Renal cortical epithelial cell (primary cell): ENCODE measurements around the gene EPHA6. TPM values are rescaled to one million over a fixed set of nuclear protein-coding genes. Genes with fewer than 3 reads are reported as not detected.
A peak's percentile ranks its signal among the peaks of the same experiment; 100 is the strongest.

Source experiments
- DNase-seq: peaks from one replicate; pipeline ENCODE4 v3.0.0-alpha.2; 2011; ENCODE audit warnings: low read depth
- total RNA-seq: library from RNA; depleted of rRNA; stranded (reverse); fragments of >200 nt; gene quantifications from 2 replicates; pipeline ENCODE4 v1.2.3, GENCODE V29; 2014

Gene EPHA6
- total RNA-seq, result 0.30 TPM in 1 of 2 replicates, not detected in the other

DNA sequence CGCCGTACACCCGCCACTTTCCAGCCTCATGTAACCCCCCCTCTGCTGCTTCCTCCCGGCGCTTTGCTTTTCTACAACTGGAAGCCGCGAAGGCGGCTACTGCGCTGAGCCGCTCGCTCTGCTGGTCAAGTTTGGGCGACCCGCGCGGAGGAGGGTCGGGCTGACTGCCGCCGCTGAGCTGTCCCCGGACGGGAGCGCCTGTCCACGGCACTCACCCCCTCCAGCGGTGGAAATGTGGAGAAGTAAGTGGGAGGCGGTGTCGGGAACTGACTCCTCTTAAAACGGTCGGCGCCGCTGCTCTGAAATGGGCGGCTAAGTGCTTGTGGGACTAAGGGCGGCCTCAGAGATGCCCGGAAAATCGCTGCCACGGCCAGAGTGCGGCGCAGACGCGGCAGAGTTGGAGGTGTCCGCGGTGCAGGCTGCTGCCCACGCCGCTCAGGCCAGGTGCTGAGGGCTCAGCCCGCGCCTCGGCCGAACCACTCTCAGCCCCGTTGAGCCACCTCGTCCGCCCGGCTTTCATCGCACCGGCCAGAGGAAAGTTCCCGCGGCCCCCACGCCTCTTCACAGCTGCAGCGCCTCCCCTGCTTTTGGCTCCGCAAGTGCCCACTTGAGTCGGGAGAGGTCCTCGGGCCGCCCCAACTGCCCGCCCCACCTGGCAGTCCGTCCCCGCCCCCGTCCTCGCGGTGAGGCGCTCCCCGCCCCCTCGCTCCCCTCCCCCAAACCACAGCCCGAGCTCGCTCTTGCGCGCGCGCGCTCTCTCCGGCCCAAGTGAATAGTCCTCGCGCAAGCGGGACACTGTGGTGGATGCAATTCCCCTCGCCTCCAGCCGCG is at the start of gene EPHA6:
Gene EPHA6, plus strand, starts transcription at position 775 of the 831 bp plus-strand sequence.
- peak; percentile 19 for DNase-seq

DNA sequence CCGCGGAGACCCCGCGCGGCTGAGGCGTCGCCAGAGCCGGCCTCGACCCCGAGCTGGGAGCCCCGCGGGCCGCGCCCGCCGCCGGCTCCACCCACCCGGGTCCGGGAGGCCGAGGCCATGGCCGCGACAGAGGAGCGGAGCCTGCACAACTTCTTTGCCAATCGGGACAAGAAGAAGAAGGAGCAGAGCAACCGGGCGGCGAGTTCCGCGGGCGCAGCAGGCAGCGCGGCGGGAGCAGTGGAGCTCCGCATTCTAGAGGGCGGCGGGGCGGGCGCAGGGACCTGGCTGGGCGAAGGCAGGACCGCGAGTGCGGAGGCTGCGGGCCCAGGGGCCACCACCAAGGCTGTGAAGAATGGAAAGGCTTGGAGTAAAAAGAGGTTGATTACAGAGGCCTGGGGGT is 37.6 kb upstream of the EPHA6 start:
- no peak for DNase-seq

DNA sequence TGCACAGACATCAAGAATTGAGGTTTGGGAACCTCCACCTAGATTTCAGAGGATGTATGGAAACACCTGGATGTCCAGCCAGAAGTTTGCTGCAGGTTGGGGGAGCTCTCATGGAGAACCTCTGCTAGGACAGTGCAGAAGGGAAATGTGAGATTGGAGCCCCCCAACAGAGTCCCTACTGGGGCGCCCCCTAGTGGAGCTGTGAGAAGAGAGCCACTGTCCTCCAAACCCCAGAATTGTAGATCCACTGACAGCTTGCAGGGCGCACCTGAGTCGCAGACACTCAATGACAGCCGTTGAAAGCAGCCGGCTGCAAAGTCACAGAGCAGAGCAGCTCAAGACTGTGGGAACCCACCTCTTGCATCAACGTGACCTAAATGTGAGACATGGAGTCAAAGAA is 34.6 kb upstream of the EPHA6 start:
- DNase-seq, result no peak

DNA sequence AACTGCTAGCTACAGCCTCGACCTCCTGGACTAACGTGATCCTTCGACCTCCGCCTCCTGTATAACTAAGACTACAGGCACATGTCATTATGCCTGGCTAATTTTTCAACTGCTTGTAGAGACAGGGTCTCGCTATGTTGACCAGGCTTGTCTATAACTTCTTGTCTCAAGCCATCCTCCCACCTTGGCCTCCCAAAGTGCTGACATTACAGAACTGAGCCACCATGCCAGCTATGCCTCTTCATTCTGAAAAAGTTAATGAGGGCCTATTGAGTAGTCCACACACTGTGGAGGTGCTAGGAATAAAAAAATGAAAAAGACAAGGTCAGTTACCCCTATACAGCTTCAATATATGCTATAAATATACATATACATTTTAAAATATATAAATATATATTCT is 18.3 kb upstream of the EPHA6 start:
- no peak for DNase-seq

DNA sequence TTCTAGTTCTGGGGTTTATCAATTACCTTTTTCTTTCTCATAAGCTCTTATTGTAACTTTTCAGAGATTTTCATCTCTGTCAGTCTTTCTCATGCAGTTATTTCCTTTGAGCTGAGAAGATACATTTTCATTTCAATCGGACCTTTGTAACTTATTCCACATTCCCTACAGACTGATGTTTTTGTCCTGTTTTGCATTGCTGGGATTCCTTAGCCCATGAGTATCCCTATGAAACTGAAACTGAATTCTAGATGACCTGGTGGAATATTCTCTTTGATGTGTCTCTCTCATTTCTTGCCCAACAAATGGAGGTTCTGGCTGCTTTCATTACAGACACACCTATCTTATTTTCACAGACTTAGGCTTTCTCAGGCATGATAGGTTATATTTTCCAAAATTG is 10.5 kb upstream of the EPHA6 start:
- DNase-seq, result no peak

DNA sequence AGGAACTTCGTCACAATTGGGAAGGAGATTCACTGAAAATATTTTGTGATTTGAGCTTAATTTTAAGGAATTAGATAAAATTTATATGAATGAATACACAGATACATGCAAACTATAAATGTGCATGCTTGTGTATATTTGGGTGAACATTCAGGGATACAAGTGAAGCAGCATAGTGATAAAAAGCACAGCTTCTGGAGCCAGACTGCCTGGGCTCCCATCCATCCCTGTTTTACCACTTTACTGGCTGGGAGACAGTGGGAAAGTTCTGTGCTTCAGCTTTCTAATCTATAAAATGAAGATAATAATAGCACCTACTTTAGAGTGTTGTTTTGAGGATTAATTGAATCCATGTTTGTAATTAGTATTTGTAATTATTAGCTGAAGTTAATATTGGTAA is 8.1 kb upstream of the EPHA6 start:
- no peak for DNase-seq

DNA sequence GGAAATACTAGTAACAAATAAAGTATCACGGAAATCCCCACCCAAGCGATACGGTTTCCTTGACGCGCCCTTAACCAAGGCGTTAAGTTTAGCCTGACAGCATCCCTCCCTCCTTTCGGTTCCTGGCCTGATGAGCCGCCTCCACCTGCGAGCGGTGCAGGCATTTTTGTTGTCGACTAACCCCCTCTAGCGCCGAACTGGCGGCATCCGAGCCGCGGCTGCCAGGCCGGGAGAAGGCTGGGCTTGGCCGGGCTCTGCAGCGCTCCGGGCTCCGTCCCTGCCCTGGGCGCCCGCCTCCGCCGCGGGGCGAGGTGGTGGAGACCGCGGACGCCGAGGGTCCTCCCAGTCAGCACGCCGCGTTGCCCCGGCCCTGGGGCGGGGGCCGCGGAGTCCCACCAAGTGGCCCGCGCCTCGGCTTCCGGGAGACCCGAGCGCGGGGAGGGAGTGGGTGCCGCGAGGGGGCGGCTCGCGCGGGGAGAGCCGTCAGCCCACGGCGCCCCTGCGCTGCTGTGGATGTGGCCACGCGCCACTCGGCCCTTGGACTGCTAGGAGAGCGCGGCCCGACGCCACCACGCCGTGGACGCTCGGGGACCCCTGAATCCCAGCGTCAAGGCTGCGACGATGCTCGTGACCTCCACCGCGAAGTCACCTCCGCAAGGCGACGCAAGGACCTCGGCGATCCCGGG is 1.1 kb upstream of the EPHA6 start:
- peak; percentile 43 for DNase-seq

DNA sequence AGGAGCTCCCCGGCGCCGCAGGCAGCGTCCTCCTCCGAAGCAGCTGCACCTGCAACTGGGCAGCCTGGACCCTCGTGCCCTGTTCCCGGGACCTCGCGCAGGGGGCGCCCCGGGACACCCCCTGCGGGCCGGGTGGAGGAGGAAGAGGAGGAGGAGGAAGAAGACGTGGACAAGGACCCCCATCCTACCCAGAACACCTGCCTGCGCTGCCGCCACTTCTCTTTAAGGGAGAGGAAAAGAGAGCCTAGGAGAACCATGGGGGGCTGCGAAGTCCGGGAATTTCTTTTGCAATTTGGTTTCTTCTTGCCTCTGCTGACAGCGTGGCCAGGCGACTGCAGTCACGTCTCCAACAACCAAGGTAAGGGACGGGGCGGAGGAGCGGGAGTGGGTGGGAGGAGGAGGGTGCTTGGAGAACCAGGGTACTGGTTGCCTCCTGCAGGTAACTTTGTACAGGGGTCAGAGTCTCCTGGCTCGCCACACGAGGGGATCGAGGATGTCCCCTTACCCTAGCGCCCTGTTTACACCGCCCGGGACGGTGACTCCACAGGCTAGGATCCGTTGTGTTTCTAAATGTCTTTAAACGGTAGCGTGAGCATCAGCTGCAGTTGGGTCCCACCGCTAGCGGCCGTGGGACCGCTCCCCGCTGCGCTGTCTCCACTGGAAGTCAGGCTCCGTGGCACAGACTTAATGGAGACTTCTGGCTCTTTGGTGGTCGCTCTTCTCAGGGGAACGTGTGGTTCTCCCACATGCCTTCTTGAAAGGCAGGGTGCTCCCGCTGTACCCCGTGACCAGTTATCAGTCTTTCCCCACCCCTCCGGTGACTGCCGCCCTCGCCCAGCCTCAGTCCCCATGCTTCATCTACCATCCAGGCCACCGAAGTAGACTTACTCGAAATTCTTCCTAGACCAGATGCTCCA is 515 bp downstream of the EPHA6 start:
- no peak for DNase-seq

DNA sequence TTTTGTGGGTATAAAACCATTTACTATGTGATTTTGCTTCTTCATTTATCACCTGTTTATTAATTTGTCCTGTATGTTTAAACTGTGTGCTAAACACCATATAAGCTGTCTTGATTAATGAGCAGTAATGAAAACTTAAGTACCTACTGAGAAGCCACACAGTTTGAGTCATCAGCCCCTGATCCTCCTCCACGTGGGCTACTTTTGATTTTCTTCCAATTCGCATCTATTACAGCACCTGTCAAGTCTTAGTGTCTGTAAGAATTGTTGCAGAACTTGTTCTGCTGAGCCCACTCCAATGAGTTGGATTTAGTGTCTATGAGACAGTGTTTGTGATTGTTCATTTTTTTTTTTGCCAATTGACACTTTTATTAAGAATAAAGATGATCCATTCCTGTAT is 16.8 kb downstream of the EPHA6 start:
- peak; percentile 11 for DNase-seq

DNA sequence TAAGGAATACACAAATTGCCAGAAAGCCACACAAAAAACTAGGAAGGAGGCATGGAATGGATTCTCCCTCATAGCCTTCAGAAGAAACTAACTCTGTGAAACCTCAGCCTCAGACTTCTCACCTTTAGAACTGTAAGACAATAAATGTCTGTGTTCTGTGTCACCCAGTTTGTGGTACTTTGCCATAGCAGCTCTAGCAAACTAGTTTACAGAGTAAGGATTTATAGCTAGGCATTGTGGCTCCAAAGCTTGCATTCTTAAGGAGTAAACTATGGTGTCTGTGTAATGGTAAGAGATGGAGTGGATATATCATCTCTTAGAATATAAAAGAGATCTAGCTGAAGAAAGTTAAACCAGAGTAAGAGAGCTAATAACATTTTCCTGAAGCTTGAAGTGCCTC is 18.9 kb downstream of the EPHA6 start:
- DNase-seq, result no peak

DNA sequence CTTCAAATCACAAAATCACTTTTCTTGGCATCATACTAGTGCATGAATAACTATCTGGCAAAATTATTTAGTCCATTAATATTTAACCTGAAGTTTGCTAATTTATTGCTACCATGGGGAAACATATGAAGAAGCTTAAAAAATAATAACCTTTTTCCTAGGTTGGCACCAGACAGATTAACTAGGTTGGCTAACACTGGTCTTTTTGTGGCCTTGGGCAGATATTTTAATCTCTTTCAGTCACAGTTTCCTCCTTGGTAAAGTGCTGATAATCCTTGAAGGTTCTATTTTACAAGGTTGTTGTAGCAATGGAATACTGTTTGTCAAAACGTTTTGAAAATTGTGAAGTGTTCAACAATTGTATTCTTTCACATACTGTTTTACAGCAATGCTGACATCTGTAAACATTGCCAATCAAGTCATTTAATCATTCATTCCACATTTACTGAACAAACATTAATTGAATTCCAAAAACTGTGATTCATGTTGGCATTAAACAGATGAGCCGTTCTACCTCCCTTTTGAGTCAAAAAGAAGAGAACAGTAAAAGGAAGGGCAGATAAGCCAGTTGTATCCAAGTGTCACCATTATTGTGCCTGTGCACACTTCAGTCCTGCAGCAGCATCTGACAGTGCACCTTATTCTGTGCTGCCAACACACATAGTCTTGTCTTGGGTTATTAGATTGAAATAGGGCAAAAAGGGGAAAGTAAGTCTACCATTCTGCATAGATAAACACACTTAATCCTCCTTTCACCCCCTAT is 21.9 kb downstream of the EPHA6 start:
- no peak for DNase-seq

DNA sequence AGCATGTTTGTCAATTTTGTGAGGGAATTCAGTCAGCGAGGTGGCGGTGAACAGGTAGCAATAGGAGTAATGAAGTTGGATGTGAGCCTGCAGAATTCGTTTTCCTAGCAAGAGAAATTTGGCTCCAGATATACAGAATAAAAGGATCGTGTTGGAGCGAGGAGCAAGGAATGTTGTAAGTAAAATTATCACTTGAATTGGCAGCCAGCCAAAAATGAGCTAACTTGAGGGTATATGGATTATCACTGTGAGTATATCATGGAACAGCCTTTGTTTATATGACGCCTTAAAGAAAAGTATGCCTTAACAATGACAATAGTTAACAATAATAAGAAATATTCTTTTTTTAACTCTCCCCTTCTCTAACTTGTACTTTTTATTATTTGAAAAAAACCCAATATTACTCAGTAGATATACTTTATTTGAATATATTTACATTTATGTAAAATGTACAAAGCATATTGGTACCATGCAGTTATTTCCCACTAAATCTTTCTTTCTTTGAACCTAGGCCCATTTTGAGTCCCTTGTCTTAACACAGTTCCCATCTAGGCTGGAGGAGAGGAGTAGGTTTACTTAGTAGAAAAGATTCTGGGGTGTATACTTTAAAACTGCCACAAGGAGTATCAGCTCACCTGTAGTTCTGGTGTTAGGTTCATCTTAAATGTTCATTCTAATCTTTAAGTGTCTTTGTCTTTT is 29.3 kb downstream of the EPHA6 start:
- DNase-seq, result no peak

DNA sequence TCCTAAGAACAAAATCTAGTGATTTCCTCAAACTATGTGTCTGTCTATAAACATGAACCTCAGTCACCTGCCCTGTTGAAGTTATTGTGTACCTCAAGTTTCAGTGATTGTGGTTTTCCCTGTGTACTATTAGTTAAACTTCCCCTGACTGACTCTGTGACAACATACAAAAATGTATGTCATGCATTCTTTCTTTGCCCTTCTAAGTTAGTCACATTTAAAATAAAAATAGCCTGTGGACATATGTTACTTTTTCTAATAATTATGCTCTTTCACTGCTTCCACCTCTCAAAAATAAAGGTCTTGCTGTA is 29.8 kb downstream of the EPHA6 start:
- no peak for DNase-seq

DNA sequence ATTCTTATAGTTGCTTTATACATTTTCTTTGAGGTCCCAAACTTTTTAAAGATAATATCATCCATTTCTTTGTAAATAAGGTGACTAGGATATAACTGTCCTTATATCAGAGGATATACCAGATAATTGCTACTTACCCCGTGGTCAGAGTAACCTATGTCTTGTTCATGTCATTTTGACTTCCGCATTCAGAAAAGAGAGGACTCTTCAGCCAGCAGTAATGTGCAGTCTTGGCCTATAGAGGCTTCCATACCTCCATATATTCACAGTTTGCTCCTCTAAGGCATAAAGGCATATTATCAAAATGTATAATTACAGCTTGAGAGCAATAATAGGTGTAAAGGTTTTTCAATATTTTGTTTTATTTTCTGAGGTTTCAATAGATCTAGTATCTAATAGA is 38.5 kb downstream of the EPHA6 start:
- DNase-seq, result no peak

DNA sequence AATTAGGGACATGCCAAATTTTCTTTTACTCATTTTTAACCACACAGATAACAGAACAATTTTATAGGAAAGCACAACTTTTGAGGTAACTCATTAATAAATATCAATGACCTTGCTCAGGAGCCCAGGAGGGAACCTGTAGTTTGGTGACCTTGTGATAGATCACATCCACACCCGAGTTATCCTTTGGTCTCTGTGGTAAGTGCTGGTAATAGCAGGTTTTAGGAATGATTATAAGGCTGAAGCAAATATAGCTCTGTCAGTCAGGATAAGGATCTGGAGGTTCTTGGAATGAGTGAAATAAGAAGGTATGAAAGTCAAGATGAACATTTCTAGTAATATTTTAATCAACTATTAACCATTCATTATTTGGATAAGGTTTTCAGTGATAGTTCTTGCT is 46.5 kb downstream of the EPHA6 start:
- DNase-seq, result no peak

DNA sequence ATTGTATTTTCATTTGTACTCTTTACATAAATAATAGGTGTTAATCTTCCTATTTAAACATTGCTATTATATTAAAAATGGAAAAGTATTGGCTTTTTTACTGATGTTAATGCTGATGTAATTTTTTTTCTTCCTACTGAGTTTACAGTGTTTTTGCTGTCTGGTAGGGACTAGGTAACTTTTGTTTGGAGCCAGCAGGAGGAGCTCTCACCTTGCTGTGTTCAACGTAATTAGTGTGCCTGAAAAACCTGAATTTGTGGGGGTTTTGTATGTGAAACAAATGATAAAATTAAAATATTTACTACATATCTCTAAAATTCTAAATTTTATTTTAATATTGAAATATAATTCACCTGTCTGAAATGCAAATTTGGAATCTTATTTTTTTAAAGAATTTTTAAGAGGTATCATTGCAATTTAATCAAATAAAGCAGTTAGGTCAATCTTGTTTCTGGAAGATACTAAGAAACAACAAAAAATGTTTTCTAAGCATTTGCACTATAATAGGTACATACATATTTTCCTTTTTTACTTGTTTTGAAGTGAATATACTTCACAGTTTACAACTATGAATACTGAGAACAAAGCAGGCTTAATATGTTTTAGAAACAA is 48.8 kb downstream of the EPHA6 start:
- DNase-seq, result peak; percentile 46

DNA sequence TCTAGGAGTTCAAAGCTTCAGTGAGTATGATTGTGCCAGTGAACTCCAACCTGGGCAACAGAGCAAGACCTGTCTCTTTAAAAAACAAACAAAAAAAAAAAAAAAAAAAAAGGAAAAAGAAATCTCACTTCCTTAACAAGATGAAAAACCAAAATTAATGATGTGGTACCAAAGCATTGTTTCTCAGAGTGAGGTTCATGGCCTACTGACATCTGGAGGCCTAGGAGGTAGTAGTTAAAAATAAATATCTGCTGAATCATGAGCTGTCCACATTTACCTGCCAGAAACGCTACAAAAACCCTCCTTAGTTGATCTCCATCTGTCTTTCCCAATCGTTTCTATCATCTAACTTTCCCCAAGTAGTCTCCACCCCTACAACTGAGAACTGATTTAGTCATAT is 51.2 kb downstream of the EPHA6 start:
- peak; percentile 51 for DNase-seq

DNA sequence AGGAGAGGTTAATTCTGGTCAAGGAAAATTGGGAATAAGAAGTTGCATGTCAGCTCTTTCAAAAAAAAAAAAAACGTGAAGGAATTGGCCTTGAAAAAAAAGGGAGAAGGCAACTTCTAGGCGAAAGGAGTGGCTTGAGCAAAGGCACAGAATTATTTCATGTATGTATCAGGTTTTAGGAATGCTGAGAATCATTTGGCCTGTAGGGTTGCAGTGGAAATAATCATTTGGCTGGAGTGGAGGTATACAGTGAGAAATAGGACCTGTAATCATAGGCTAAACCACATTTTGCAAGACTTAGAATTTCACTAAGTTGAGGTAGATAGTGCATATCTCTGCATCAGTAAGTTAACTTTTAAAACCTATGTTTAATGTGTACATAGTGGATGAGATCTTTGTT is 54.9 kb downstream of the EPHA6 start:
- no peak for DNase-seq

DNA sequence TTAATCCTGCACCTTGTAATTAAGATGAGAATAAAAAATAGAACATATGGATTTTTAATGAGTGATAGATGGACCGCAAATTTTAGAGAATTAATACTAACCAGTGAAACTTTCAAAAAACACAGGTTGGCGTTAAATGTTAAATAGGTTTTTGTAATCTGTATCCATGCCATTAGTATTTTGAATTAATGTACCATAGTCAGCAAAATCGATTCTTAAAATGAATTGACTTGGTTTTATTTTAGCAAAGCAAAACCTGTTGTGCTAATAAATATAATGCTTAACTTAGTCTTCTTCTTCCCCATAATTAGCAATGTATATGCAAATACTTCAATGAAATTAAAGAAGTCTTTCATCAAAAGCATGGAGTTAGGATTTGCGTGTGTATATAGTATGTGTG is 63.1 kb downstream of the EPHA6 start:
- no peak for DNase-seq

DNA sequence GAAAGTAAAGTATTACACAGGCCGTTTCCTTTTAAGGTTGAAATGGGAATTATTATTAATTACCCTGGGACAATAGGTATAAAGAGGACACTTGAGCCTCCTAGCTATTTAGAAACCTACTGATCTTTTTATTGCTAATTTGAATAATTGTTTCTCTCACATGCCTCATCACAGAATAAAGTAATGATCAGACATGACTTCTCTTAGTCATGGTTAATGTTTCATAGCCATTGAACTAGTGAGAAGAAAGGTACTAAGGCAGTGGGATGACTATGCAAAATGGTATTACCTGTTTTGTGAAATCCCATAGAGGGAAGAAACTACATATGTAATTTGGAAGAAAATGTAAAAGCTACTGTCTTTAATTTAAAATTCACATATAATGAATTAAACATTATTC is 85.6 kb downstream of the EPHA6 start:
- DNase-seq, result peak; percentile 1

DNA sequence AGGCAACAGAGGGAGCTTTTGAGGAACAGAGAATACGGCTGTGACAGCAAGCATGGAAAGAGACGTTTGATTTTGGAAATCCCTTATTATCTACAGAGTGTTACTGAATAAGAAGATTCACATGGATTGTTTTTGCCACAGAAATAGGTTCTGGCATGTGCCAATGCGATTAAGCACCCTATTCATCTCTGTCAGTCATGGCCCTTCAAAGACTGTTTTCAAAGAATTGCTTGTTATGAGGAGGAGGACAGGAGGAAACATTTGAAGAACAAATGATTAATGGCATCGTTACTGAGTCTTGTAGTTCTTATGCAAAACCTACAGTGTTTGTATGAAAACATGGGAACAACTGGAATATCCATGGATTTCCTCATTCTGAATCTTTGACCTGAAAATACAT is 86.2 kb downstream of the EPHA6 start:
- DNase-seq, result peak; percentile 1
